Measurements from ENCODE around the gene PCDHGC4. TPM values are rescaled to one million over a fixed set of nuclear protein-coding genes. Genes with fewer than 3 reads are reported as not detected.

Gene PCDHGC4
- total and polyA plus RNA-seq, 2 of the 8 experiments (the other 6 are each of a cell fraction or from before 2014, with no cell fraction given) = 2.1 to 2.4 TPM

DNA sequence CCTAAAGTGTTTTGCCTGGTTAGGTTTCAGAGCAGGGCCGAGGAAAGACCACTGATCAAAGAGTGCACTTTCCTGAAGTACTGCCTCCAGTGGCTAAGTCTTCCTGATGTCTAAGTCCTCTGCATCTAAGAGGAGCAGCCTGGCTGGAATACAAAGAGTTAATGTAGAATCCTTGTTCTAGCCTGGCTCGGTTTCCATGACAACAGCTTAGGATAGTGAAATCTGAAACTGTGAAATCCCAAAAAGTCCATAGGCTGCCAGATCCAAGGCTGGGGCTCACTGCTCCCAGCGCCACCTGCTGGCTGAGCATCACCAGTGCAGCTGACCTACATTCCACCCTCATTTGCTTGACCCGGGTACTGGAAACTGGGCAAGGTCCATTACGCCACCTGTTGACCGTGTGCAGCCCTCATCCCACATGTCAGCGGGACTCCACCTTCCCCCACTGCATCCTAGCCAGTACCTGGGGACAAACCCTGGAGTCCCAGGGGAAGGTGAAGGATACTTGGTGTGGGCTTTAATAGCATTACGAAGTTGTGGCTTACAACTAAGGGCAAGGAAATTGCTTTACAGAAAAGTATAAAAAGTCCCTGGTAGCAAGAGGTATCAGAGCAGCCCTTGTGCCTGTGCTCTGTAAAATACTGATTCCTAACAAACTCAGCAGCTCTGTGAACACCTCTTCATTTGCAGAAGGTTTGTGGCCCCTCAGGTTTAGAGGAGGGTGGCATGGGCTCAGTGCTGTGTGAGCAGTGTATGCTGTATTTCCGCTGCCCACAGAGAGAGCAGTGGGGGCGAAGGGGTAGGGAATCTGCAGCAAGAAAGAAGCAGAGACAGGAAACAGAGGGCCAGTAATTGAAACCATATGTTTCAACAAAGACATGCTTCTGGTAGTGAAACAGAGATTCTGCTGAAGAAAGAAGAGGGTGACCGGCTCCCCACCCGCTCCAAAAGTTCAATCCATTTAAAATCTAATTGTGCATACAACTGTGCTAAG is 40.1 kb downstream of the PCDHGC4 start:
- Histone ChIP-seq H3K4me3 (ENCODE audit: extremely low read depth in 1 of 4, insufficient read depth in 2 of 4, low read depth in 3 of 4, low read length in 4 of 4) (no peak overlapping the region), H3K23ac (ENCODE audit: insufficient read length) (no peak overlapping the region), H3K18ac (ENCODE audit: extremely low read depth, low read length) (no peak overlapping the region), H4K20me1 (replicated peaks in 1 of 2; ENCODE audit: control insufficient read depth in 1 of 2, insufficient read depth in 2 of 2, low read length in 2 of 2) (no peaks in the 10 kb centered on the region), H2BK5ac (ENCODE audit: low read depth, low read length) (no peak overlapping the region), H3K9ac (replicated peaks in 1 of 4; ENCODE audit: extremely low read depth in 1 of 4, low read depth in 3 of 4, low read length in 3 of 4) (no peak overlapping the region), H3K4ac (replicated peaks; ENCODE audit: insufficient read length, low read depth, low read length) (no peak overlapping the region), H4K8ac (ENCODE audit: extremely low read depth, insufficient read depth, low read length) (no peak overlapping the region), H2BK12ac (ENCODE audit: low read depth, low read length) (no peak overlapping the region), H3K79me1 (ENCODE audit: low read depth, low read length) (no peaks in the 10 kb centered on the region), H3K14ac (ENCODE audit: insufficient read length) (no peak overlapping the region), H4K91ac (replicated peaks; ENCODE audit: insufficient read length, low read length) (peak overlapping the region; percentile 27), H4K5ac (ENCODE audit: insufficient read length, low read depth, low read length) (no peak overlapping the region), H3K4me2 (ENCODE audit: insufficient read depth in 1 of 2, low read depth in 2 of 2, low read length in 2 of 2) (peak overlapping the region in 1 of 2 experiments; percentile 17; a peak in 1 of 4 replicates), H2BK120ac (replicated peaks; ENCODE audit: low read depth, low read length) (no peak overlapping the region), H3K23me2 (ENCODE audit: low read depth, low read length) (no peaks in the 10 kb centered on the region), H3K79me2 (ENCODE audit: control insufficient read depth in 1 of 2, insufficient read depth in 2 of 2, low read length in 2 of 2) (no peaks in the 10 kb centered on the region), H2BK15ac (ENCODE audit: low read length) (no peak overlapping the region), H3K56ac (replicated peaks; ENCODE audit: insufficient read length, low read depth, low read length) (no peak overlapping the region), H2BK20ac (ENCODE audit: low read length) (no peak overlapping the region), H2AK5ac (ENCODE audit: low read depth, low read length) (no peak overlapping the region), H3K36me3 (ENCODE audit: control insufficient read depth in 2 of 4, insufficient read depth in 4 of 4, low read length in 3 of 4) (peaks cover 24 to 48% (median 42%) of the 10 kb centered on the region in 4 experiments), H3K9me3 (ENCODE audit: insufficient read depth in 2 of 2, low read depth in 1 of 2, low read length in 1 of 2) (no peaks in the 10 kb centered on the region), H3K27ac (ENCODE audit: low read depth, low read length) (peak overlapping the region; percentile 26; the same call in 1 of the 2 replicates), H3K27me3 (replicated peaks in 1 of 4; ENCODE audit: control insufficient read depth in 3 of 4, extremely low read depth in 1 of 4, insufficient read depth in 3 of 4, low read length in 3 of 4) (no peaks in the 10 kb centered on the region), H3K4me1 (replicated peaks in 1 of 4; ENCODE audit: control insufficient read depth in 3 of 4, insufficient read depth in 4 of 4, low read length in 3 of 4) (peaks cover 2 to 15% (median 8%) of the 10 kb centered on the region in 4 experiments; a peak in 6 of 7 replicates), H2AFZ (ENCODE audit: low read length) (no peak overlapping the region)
- ChIA-PET CTCF (ENCODE audit: partially characterized antibody) (interaction anchor here (0.6 to 50.9 kb wide), 49 partner anchors 10 to 439 kb away, joined by 3 to 1236 read pairs (median 5); partner anchors contain the start of genes PCDHB12, PCDHB14, PCDHB15 and PCDHB16), POLR2A (ENCODE audit: partially characterized antibody) (interaction anchor here (0.6 to 4.8 kb wide), 9 partner anchors 11 to 111 kb away, joined by 3 to 29 read pairs (median 4); partner anchors contain the start of genes PCDHGA11, PCDHGB7 and PCDHGC5)
- WGBS, 2 experiments (ENCODE audit: extremely low coverage in 1 of 2, insufficient coverage in 1 of 2, insufficient read length in 1 of 2, insufficient replicate concordance in 2 of 2, low coverage in 1 of 2, low lambda C conversion rate in 2 of 2, missing lambda C conversion rate in 1 of 2) = 39% methylated on average over 12 of the region's 12 CpGs; no CpG with 5 or more reads in 1 of the 2 experiments
- FAIRE-seq (peak; percentile 99), DNase-seq (ENCODE audit: low read depth in 1 of 2, low spot score in 2 of 2) (peak; percentile 90 to 95)
- no peak; the same call in 1 of the 2 replicates for TF ChIP-seq SP4 (IDR thresholded peaks at IDR 0.05; ENCODE audit: low read length)
- no peak for TF ChIP-seq MAFK (IDR thresholded peaks at IDR 0.05; ENCODE audit: low read depth, low read length)
- TF ChIP-seq CHD2 (IDR thresholded peaks at IDR 0.05; ENCODE audit: low read length) = peak; percentile 41; the same call in 1 of the 2 replicates
- TF ChIP-seq CTBP2 (IDR thresholded peaks at IDR 0.05; ENCODE audit: borderline replicate concordance, insufficient read depth, insufficient read length, low read length) = no peak
- TF ChIP-seq POLR2AphosphoS5 (IDR thresholded peaks at IDR 0.05; ENCODE audit: low read depth, low read length) = peak; percentile 67
- TF ChIP-seq HDAC2 (IDR thresholded peaks at IDR 0.05; ENCODE audit: borderline replicate concordance in 1 of 2, low read depth in 2 of 2, low read length in 2 of 2) = peak in 1 of 2 experiments; percentile 30; a peak in 1 of 4 replicates
- TF ChIP-seq CBX8 (IDR thresholded peaks at IDR 0.05; ENCODE audit: borderline replicate concordance, low read depth, low read length) = no peak
- peak; percentile 65 for TF ChIP-seq RFX5 (IDR thresholded peaks at IDR 0.05; ENCODE audit: borderline replicate concordance, low read depth, low read length)
- TF ChIP-seq EZH2 (IDR thresholded peaks at IDR 0.05; ENCODE audit: low read depth, low read length, severe bottlenecking) = no peak
- TF ChIP-seq JUN (IDR thresholded peaks at IDR 0.05; ENCODE audit: low read depth, low read length) = no peak
